GM18909 (cell line): ENCODE measurements around the gene VDR.

Experiments used
- ATAC-seq: cut with Tn5 transposase; IDR thresholded peaks from one replicate; pipeline ENCODE4 v1.9.1; 2021; ENCODE audit warnings: mild to moderate bottlenecking; ENCODE audit not compliant: unreplicated experiment, poor library complexity

Gene VDR

DNA sequence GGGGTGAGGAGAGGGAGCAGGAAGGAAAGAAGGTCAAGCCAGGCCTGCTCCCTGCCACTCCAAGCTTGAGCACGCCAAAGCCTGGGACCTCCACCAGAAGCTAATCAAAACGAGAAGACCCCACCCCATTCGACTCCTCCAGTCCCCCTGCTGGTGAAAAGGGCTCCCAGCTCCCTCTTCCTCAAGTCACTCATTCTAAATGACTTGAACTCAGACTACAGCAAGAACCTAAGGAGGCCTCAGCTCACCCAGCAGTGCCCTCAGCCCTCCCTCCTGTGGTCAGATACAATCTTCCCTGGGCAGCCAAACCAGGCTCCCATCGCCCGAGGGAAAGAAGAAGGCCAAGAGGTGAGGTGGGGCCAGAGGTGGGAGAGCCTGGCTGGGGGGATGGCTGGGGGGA lies 102.5 kb downstream of the VDR start:
- no peak for ATAC-seq

DNA sequence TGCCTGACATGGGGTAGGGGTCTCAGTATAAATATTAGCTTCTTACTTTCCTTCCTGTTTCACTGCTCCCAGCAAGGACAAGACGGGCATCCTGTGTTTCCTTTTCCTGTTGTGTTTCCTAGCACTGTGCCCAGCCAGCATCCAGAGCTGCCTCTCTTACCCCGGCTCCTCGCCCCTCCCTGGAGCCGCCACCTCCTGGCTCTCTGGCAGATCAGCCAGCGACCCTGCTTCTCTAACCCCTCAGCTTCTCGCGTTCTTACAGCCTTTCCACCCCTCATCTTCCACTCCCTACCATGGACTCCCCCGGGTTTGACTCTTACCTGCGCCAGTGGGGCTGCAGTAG lies 102.9 kb downstream of the VDR start:
- no peak for ATAC-seq

DNA sequence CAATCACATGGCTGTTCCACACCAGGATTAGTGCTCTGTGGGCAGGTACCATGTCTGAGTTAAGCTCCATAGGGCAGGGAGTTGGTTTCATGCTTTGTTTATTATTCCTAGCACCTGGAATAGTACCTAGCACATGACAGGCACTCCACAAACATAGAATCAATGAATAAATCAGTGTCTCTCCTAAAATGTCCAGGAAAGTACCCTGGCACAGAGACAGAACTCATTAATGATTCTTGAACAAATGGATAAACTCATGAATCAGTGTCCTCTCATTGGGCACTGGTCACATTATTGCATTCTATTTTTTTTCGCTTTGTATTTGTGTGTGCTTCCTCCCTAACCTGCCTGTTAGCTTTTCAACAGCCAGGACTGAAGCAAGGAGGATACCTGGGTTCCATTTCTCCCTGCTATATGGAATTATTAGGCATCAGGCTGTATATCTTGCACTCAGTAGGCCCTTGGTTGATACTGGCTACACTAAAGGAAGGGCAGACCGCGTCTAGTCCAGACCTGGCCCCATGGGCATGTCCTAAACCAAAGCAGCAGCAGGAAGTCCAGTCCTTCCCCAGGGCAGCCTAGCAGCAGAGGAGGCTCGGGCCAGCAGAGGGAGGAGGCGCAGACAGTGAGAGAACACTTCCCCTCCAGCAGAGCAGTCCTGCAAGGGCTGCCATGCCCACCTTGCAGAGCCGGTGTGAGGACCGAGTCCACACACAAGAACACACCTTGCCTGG lies 103.5 kb downstream of the VDR start:
- ATAC-seq = no peak

DNA sequence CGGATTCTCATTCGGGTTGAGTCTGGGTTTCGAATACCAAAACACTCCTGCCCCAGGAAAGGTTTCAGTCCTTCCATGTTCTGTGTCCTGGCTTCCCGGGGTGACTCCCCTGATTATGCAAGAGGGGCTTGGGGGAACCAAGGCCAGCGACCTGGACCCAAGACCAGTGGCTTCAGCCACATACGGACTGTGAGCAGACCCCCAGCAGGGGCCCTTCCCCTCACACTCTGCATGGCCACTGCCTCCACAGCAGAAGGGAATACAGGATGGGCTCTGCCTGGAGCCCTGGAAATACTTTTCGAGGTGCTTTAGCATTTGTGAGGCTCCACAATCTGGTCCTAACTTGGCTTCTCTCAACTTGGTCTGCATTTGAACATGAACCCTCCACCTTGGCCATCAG lies 104.2 kb downstream of the VDR start:
- ATAC-seq = no peak

DNA sequence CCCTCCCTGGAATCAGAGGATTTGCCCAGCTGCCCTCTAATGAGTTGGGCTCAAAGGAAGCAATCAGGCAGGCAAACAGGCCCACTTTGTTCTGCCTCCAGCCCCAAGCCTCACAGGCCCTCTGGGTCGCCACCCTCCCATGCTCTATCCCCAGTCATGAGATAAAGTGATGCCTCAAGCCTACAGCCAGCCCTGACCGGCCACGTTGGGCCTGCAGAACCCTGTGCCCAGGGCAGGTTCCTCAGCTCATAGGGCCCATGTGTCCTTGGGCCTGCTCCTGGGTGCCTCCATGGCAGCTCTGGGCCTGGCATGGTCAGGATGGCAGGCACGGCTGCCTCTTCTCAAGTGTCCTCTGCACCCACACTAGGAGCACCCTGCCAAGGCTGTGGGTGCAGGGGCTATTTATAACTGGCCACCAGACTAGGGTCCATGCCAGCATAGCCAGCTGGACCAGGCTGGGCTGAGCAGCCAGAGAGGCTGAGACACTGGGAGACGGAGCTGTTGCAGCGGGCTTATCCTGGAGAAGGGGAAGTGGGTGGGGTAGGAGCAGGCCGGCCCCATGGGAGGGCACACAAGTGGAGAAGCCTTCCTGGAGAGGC lies 105.3 kb downstream of the VDR start:
- no peak for ATAC-seq

DNA sequence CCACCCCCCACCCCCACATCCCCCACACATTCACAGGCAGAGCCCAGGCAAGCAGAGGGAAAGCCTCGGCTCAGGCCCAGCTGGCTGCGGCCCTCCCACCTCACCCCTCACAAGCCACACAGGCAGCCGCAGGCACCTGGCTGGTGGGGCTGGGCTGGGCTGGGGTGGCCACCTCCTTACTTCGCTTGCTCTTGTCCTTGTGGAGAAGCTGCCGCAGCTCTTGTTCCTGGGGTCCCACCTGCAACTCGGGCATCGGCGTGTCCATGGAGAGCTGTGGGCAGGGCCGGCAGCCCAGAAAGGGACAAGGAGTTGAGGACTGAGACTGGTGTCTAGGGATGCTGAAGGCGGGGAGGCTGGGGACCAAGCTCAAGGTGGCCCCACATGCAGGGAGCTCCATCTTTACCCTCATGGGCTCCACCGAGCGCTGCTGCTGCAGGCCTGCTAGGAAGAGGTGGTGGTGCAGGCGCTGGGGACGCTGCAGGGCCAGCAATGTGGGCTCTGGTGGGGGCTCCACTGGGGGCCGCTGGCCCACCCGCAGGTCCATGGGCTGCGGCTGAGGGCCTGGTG lies 106.3 kb downstream of the VDR start:
- ATAC-seq = no peak

DNA sequence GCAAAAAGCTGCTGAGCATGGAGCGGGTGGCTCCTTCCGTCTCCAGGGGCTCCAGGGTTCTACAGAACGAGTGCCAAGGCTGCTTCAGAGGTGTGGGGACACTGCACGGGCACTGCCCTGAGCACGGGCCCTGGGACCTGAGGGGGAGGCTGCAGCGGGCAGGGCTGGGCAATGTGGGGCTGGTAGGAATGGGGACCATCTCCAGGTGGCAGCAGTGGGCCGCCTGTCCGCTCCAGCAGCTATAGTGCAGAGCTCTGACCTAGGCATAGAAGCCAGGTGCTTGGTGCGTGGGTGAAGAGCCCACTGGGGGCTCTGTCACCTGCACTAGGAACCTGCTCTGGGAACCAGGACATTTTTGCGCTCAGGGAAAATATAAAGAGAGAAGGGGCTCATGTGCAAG lies 107.4 kb downstream of the VDR start:
- ATAC-seq = peak; percentile 66

DNA sequence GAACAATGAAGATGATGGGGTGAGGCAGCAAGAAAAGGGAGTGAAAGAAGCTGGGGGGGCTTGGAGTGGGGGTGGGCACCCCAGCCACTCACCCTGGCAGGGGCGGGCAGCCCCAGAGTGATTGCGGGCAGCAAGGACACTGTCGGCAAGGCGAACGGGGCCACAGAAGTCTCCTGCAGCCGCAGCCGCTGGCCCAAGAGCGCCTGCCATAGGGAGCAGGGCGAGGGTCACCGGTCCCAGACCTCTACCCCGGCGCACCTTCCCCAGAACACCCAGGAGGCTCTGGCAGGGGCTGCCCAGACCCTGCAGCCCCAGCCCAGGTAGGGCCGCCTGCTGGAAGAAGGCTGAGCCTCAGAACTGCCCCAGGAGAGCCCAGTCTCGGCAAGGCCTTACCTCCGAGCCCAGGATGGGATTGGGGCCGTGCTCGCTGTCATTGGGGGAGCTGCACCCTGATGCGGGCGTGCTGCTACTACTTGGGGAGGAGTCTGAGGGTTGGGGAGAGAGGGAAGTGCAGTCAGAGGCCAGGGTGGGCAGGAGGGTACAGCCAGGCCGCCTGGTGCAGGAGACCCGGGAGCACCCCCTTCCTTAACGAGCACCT lies 108.9 kb downstream of the VDR start:
- no peak for ATAC-seq

DNA sequence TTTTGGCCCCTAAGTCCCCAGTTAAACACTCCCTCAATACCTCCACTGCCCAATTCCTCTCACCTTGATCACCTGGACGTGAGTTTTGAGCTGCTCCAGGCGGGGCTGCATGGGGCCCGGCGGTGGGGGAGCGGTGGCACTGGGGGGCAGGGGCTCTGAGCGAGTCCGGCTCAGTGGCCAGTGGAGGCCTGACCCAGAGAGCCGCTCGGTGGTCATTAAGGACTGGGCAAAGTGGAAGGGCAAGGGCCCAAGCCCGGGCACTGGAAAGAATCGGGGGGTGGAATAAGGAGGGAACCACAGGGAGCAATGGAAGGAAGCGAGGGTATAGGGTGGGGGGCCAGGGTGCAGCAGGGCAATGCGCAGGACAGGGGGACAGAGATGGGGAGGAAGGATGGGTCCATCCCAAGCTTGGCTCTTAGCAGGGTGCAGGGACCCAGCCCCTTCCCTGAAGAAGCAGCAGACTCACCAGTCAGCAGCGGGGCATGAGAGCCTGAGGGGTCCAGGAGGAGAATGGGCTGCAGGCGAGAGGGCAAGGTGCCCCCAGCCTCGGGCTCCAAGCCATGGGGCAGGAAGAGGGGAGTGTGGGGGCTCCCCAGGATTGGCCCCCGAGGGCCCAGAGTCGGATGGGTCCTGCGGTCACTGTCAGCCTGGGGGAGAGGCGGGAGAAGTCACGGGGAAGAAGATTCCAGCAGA lies 109.5 kb downstream of the VDR start:
- ATAC-seq = no peak

DNA sequence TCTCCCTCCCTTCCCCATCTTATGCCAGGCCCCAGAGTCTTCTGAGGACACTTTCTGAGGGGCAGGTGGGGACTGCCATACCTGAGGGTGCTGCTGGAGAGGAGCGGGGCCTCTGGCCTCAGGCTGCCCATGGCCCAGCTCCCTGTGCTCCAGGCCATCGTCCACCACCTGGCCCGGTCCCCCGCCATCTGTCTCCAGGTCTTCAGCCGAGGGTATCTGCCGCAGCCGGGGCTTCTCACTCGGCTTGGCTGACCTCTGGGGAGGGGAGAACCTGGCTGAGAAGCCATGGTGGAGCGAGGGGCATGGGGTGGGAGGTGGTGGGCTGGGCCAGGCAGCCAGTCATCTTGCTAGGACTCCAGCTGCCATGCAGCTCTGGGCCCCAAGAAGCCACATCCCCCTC lies 110.1 kb downstream of the VDR start:
- no peak for ATAC-seq

DNA sequence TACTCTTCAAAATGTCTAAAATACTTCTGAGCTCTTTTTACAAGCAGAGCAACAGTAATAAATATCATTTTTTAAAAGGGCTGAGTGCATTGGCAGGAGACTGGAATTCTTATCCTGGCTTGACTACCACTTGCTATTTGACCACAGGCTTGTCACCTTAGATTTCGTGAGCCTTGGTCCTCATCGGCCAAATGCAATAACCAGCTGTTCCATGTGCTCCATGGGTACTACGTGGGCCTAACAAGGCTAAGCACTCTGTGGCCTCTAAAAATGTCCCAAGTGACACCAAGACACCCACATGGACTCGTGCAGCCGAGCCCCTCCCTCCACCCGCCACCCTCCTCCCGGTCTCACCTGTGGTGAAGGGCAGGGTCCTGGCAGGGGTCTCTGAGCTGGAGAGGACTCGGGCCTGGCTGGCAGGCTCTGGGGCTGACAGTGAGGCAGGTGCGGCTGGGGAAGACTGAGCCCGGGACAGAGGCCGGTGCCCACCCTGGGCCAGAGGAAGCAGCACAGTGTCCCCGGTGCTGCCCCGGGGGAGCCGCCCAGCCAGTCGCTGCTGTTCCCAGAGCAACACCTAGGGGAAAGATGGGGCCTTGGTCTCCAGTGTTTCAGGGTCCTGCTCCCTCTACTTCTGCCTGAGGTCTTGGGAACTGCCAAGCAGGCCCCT lies 111.6 kb downstream of the VDR start:
- no peak for ATAC-seq

DNA sequence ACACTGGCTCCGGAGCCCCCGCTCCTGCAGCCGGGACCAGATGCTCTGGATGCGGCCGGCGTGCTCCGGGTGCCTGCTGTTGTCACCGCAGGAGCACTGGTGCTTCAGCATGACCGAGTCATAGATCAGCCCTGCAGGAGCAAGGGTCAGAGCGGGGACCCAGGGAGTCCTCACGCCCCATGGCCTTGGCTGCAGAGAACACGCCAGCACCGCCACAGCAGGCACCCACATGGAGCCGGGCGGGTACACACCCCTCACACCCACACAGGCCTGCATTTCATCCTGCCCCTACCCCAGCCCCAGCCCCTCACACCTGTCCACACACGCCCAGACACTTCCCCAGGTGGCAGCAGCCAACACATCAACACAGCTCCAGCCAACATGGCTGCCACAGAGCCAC lies 112.9 kb downstream of the VDR start:
- no peak for ATAC-seq
